HUDEP-2 (cell line): ENCODE data around the gene ZNF524.

Experiments used
- DNase-seq, 76 experiments: peaks; one replicate each; lab custom pipeline; 2025; ENCODE audit not compliant: unreplicated experiment in 76 of 76; lab: John Stamatoyannopoulos, UW

Gene ZNF524

GRCh38 chr19:55600662-55601028 lies 557 bp downstream of the ZNF524 start:
- no peak for DNase-seq

GRCh38 chr19:55601084-55601483 lies 996 bp downstream of the ZNF524 start:
- DNase-seq = peak in 6 of 76 experiments; percentile 10 to 28 (median 22)

DNA sequence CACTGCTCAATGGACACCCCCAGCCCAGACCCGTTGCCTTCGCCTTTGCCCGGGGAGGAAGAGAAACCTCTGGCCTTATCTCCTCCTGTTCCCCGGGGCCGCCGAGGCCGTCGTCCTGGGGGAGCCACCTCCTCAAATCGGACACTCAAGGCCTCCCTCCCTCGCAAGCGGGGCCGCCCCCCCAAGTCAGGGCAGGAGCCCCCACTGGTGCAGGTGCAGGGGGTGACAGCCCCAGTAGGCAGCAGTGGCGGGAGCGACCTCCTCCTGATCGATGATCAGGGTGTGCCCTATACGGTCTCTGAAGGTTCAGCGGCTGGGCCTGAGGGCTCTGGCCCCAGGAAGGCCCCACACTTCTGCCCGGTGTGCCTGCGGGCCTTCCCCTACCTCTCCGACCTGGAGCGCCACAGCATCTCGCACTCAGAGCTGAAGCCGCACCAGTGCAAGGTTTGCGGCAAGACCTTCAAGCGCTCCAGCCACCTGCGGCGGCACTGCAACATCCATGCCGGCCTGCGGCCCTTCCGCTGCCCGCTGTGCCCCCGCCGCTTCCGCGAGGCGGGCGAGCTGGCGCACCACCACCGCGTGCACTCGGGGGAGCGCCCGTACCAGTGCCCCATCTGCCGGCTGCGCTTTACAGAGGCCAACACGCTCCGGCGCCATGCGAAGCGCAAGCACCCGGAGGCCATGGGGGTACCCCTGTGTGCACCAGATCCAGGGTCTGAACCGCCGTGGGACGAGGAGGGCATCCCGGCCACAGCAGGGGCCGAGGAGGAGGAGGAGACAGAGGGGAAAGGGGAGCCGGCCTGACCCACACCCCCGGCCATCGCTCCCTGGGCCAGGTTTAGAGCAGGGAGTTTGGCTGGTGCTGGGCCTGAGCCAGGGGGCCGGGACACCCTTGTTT lies 2.3 kb downstream of the ZNF524 start:
- no peak for DNase-seq

GRCh38 chr19:55603115-55603514 lies 3.0 kb downstream of the ZNF524 start:
- DNase-seq = no peak

GRCh38 chr19:55603581-55604292 lies 3.6 kb downstream of the ZNF524 start:
- DNase-seq = peak in 36 of 76 experiments; percentile 14 to 63 (median 35)

DNA sequence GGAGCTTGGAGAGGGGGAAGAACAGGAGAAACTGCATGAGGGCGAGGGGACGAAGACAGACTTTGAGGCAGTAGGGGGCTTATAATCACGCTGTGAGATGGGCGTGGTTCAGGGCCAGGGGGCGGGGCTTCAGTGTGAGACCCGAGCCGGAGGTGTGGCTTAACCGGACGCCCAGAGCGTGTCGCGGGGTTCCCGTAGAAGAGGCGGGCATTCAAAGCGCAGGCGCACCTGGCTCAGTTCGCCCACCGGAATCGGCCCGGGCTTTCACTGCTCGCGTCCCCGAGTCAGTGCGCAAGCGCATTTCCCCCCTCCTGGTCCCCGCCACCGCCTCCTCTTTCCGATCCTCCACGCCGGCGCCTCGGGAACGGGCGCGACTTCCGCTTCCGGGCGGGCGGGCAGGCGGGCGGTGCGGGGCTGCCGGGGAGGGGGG lies 5.1 kb downstream of the ZNF524 start:
- DNase-seq = peak; percentile 48 to 99 (median 97)

DNA sequence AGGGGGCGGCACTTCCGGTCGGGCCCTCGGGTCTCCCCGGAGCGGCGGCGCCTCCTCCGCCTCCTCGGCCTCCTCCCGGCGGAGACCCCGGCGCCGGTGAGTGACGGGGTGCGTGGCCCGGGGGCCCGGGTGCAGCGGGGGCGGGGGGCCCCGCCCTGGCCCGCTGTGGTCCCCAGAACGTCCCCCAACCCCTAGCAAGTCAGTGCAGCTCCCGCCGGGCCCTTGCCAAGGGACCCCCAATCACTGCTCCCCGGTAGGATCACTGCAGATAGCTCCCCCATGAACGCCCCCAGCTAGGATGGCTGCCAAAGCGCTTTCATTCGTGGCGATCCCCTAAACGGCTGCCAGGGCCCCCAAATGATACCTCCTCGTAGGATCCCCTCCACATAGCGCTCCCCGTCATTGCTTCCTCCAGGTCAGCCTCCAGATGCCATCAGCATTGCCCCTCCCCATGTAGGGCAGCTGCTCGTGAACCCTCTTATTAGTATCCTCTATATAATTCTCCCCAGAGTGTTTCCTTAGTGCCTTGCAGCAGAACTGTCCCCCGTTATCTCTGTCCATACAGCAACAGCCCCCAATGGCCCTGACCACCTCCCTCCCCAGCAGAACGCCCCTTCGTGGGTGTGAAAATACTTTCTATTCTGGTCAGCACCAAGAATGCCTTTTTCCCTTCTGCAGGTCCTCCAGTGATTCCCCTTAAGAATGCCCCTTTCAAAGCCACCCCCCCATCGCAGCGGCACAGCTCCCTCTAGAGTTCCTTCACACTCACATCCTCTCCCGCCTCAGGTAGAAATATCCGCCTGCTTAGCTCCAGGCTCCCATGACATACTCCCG lies 5.8 kb downstream of the ZNF524 start, which contains the start of gene ZNF865:
TSS of gene ZNF865 (plus strand) at position 11 of the 834 bp plus-strand sequence. CDS start 7,972 bp downstream, outside the sequence.
- peak in 70 of 76 experiments; percentile 19 to 85 (median 66) for DNase-seq

- DNase-seq = no peak
These were observed 6.3 kb downstream of the ZNF524 start for GRCh38 chr19:55606471-55606787.

DNA sequence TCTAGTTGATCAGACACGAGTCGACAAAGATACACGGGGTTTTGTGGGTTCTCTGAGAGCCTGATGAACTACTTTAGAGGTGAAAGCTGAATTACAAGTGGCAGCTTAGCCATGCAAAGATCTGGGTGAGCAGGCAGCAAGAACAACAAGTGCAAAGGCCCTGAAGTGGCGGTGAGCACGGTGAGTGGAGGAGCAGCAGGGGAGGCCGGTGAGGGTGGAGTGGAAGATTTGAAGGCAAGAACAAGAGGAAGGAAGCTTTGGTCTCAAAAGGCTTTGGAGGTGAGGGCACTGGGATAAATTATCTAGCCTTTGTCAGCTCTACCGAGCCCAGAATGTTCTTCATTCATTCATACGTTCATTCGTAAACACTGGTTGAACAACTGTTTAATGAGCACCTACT lies 6.7 kb downstream of the ZNF524 start:
- DNase-seq = no peak

GRCh38 chr19:55609326-55609725 lies 9.2 kb downstream of the ZNF524 start:
- DNase-seq = no peak

GRCh38 chr19:55611300-55611982 lies 11.4 kb downstream of the ZNF524 start:
- DNase-seq = no peak

GRCh38 chr19:55611983-55612645 lies 12.0 kb downstream of the ZNF524 start:
- DNase-seq = no peak

DNA sequence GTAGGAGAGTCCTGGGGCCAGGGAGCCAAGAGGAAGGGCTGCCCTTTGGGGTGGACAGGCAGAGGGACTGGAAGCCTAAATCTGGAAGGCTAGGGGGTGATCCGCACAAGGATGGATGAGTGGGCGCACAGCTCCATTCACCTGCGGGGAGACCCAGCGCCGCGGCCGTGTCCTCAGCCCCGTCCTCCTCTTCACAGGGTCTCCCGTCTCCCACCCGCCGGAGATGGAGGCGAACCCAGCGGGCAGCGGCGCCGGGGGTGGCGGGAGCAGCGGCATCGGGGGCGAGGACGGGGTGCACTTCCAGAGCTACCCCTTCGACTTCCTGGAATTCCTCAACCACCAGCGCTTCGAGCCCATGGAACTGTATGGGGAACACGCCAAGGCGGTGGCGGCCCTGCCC lies 13.3 kb downstream of the ZNF524 start:
- no peak for DNase-seq

- DNase-seq = no peak
These were observed 14.0 kb downstream of the ZNF524 start for GRCh38 chr19:55613930-55614710.

DNA sequence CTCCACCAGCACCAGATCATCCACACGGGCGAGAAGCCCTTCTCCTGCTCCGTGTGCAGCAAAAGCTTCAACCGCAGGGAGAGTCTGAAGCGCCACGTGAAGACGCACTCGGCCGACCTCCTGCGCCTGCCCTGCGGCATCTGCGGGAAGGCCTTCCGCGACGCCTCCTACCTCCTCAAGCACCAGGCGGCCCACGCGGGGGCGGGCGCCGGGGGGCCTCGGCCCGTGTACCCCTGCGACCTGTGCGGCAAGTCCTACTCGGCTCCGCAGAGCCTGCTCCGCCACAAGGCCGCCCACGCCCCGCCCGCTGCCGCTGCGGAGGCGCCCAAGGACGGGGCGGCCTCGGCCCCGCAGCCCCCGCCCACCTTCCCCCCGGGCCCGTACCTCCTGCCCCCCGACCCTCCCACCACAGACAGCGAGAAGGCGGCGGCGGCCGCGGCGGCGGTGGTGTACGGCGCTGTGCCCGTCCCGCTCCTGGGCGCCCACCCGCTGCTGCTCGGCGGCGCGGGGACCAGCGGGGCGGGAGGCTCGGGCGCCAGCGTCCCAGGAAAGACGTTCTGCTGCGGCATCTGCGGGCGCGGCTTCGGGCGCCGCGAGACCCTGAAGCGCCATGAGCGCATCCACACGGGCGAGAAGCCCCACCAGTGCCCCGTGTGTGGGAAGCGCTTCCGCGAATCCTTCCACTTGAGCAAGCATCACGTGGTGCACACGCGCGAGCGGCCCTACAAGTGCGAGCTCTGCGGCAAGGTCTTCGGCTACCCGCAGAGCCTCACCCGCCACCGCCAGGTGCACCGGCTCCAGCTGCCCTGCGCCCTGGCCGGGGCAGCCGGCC lies 14.8 kb downstream of the ZNF524 start:
- no peak for DNase-seq

GRCh38 chr19:55615543-55616394 lies 15.7 kb downstream of the ZNF524 start:
- DNase-seq = no peak

- no peak for DNase-seq
These were observed 16.3 kb downstream of the ZNF524 start for GRCh38 chr19:55616395-55616875.
